ENCODE data around the gene CELA2A. TPM values are rescaled to one million over a fixed set of nuclear protein-coding genes. Genes with fewer than 3 reads are reported as not detected.

CELA2A gene
- polyA plus RNA-seq, 1 of the 3 experiments (the other 2 are of a cell fraction), result not detected

DNA sequence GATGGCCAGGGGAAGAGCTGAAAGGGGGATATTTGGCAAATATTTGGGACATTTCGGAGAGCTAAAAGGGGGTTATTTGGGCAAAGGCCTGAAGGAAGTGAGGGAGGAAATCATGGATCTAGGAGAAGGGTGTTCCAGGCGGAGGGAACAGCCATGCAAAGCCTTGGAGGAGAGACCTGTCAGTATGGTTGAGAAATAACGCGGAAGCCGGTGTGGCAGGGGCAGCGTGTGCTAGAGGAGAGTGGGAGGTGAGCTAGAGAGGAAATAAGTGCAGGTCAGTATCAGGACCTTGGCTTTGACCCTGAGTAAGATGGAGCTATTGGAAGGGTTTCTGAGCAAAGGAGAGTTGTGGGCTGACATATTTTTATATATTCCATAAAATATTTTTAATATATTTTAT, 15.3 kb upstream of the CELA2A start (continued):
- no peak for TF ChIP-seq EP300 (IDR thresholded peaks at IDR 0.05; ENCODE audit: borderline replicate concordance in 1 of 2, low read depth in 1 of 2, low read length in 1 of 2)
- TF ChIP-seq, protein P1, sequence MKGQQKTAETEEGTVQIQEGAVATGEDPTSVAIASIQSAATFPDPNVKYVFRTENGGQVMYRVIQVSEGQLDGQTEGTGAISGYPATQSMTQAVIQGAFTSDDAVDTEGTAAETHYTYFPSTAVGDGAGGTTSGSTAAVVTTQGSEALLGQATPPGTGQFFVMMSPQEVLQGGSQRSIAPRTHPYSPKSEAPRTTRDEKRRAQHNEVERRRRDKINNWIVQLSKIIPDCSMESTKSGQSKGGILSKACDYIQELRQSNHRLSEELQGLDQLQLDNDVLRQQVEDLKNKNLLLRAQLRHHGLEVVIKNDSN (IDR thresholded peaks at IDR 0.05; ENCODE audit: borderline replicate concordance, low read depth), result no peak

DNA sequence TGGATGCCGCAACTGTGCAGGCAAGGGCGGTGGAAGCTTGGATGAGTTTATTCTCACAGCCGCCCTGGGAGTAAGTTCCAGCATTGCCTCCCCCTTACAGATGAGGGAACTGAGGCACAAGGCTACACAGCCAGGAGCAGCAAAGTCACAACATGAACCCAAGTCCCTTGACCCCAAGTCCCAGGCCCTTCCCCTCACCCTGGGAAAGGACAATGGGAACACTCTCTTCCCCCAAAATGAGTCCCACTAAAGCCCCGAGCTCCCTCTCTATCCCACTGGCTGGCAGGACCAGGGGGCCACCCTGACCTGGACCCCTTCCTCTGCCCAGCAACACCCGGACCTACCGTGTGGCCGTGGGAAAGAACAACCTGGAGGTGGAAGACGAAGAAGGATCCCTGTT, 14.4 kb upstream of the CELA2A start:
- 89% methylated on average over 8 of the region's 8 CpGs for WGBS (ENCODE audit: low lambda C conversion rate)
- TF ChIP-seq, protein P2, sequence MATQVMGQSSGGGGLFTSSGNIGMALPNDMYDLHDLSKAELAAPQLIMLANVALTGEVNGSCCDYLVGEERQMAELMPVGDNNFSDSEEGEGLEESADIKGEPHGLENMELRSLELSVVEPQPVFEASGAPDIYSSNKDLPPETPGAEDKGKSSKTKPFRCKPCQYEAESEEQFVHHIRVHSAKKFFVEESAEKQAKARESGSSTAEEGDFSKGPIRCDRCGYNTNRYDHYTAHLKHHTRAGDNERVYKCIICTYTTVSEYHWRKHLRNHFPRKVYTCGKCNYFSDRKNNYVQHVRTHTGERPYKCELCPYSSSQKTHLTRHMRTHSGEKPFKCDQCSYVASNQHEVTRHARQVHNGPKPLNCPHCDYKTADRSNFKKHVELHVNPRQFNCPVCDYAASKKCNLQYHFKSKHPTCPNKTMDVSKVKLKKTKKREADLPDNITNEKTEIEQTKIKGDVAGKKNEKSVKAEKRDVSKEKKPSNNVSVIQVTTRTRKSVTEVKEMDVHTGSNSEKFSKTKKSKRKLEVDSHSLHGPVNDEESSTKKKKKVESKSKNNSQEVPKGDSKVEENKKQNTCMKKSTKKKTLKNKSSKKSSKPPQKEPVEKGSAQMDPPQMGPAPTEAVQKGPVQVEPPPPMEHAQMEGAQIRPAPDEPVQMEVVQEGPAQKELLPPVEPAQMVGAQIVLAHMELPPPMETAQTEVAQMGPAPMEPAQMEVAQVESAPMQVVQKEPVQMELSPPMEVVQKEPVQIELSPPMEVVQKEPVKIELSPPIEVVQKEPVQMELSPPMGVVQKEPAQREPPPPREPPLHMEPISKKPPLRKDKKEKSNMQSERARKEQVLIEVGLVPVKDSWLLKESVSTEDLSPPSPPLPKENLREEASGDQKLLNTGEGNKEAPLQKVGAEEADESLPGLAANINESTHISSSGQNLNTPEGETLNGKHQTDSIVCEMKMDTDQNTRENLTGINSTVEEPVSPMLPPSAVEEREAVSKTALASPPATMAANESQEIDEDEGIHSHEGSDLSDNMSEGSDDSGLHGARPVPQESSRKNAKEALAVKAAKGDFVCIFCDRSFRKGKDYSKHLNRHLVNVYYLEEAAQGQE (IDR thresholded peaks at IDR 0.05; ENCODE audit: low read depth, low read length), result no peak
- no peak for TF ChIP-seq TAF1 (IDR thresholded peaks at IDR 0.05; ENCODE audit: borderline replicate concordance, low read depth, low read length)
- Histone ChIP-seq H3F3A (replicated peaks; ENCODE audit: insufficient read depth) (no peaks in the 10 kb centered on the region), H3K4me1 (ENCODE audit: control insufficient read depth in 1 of 2, insufficient read depth in 2 of 2, low read depth in 1 of 2, low read length in 1 of 2) (peaks cover 0 to 3% of the 10 kb centered on the region in 2 experiments; a peak in 1 of 4 replicates), H2AFZ (ENCODE audit: low read depth) (no peak overlapping the region), H3K4me2 (no peak overlapping the region), H3K9me3 (no peaks in the 10 kb centered on the region), H3K27me3 (ENCODE audit: insufficient read depth) (no peaks in the 10 kb centered on the region), H3K4me3 (ENCODE audit: low read depth in 2 of 2, low read length in 1 of 2) (no peak overlapping the region), H3K9me2 (no peaks in the 10 kb centered on the region), H3K36me3 (replicated peaks in 1 of 2; ENCODE audit: control insufficient read depth in 1 of 2, insufficient read depth in 2 of 2, low read length in 1 of 2) (no peaks in the 10 kb centered on the region), H3K9ac (no peak overlapping the region), H4K20me1 (ENCODE audit: insufficient read depth) (no peaks in the 10 kb centered on the region), H3K27ac (ENCODE audit: low read depth in 2 of 2, low read length in 1 of 2) (no peak overlapping the region), H3K79me2 (ENCODE audit: insufficient read depth) (no peaks in the 10 kb centered on the region)
- ChIA-PET POLR2A (no interaction called here), CTCF (interaction anchor here (0.6 to 4.7 kb wide), 4 partner anchors 11 to 118 kb away, joined by 3 to 28 read pairs (median 12); no protein-coding TSS in a partner anchor)
- DNase-seq, result no peak

GRCh38 chr1:15442759-15443158, 13.8 kb upstream of the CELA2A start:
- no peak overlapping the region for H3K27ac ChIP-seq (ENCODE audit: low read depth in 2 of 2, low read length in 1 of 2)
- 83% methylated on average over 5 of the region's 5 CpGs for WGBS (ENCODE audit: low lambda C conversion rate)
- ChIA-PET CTCF (interaction anchor here (1.7 to 4.7 kb wide), 3 partner anchors 11 to 119 kb away, joined by 4 to 28 read pairs (median 12); no protein-coding TSS in a partner anchor), POLR2A (no interaction called here)
- no peak overlapping the region for H3K4me3 ChIP-seq (ENCODE audit: low read depth in 2 of 2, low read length in 1 of 2)
- H3K36me3 ChIP-seq (replicated peaks in 1 of 2; ENCODE audit: control insufficient read depth in 1 of 2, insufficient read depth in 2 of 2, low read length in 1 of 2), result no peaks in the 10 kb centered on the region
- no peaks in the 10 kb centered on the region for H3K27me3 ChIP-seq (ENCODE audit: insufficient read depth)
- no peaks in the 10 kb centered on the region for H4K20me1 ChIP-seq (ENCODE audit: insufficient read depth)
- no peaks in the 10 kb centered on the region for H3K79me2 ChIP-seq (ENCODE audit: insufficient read depth)
- H3K4me2 ChIP-seq, result no peak overlapping the region
- H3K4me1 ChIP-seq (ENCODE audit: control insufficient read depth in 1 of 2, insufficient read depth in 2 of 2, low read depth in 1 of 2, low read length in 1 of 2), result peaks cover 0 to 3% of the 10 kb centered on the region in 2 experiments; a peak in 1 of 4 replicates
- H2AFZ ChIP-seq (ENCODE audit: low read depth), result no peak overlapping the region
- H3F3A ChIP-seq (replicated peaks; ENCODE audit: insufficient read depth), result no peaks in the 10 kb centered on the region
- no peaks in the 10 kb centered on the region for H3K9me3 ChIP-seq
- H3K9ac ChIP-seq, result no peak overlapping the region
- no peaks in the 10 kb centered on the region for H3K9me2 ChIP-seq
- no peak for DNase-seq
- no peak for TF ChIP-seq ELF1 (IDR thresholded peaks at IDR 0.05)
- no peak for TF ChIP-seq USF2 (IDR thresholded peaks at IDR 0.05; ENCODE audit: borderline replicate concordance, low read depth, low read length)
- TF ChIP-seq, protein P2 (IDR thresholded peaks at IDR 0.05; ENCODE audit: low read depth, low read length), result no peak
- TF ChIP-seq TAF1 (IDR thresholded peaks at IDR 0.05; ENCODE audit: borderline replicate concordance, low read depth, low read length), result no peak
- no peak for TF ChIP-seq CTCF (IDR thresholded peaks at IDR 0.05)
- TF ChIP-seq IRF3 (IDR thresholded peaks at IDR 0.05; ENCODE audit: low read depth, low read length), result no peak
- TF ChIP-seq MXI1 (IDR thresholded peaks at IDR 0.05; ENCODE audit: low read depth, low read length), result no peak
- TF ChIP-seq FOXM1 (IDR thresholded peaks at IDR 0.05; ENCODE audit: low read depth), result no peak
- TF ChIP-seq TEAD4 (IDR thresholded peaks at IDR 0.05; ENCODE audit: borderline replicate concordance, insufficient read depth), result no peak

All from SK-N-SH (cell line).